PC-3 (cell line): ENCODE measurements around the gene KMT2C. TPM values are rescaled to one million over a fixed set of nuclear protein-coding genes. Genes with fewer than 3 reads are reported as not detected.
"Not testable (repeated sequence)": the region's sequence is repeated elsewhere in the genome, so short reads cannot be mapped to it uniquely, and the experiment has no call there.

ENCODE experiments used
- ATAC-seq: fragments of 200-7000 bp; cut with Tn5 transposase; 2 replicates; pipeline ENCODE4 v1.9.1; 2020; ENCODE audit warnings: mild to moderate bottlenecking, moderate library complexity
- BruUV-seq: library from RNA; stranded (reverse); fragments of 400-500 nt; replicated peaks from 2 replicates; lab custom pipeline; 2021; lab: Mats Ljungman, UMichigan
- CTCF ChIA-PET: fragments of 300-600 bp; sonication (Branson Sonifier 250); formaldehyde crosslinking; loops from one replicate; lab custom pipeline; 2022; ENCODE audit warnings: antibody characterized with exemption; lab: Charles Lee
- POLR2A ChIA-PET: fragments of 300-600 bp; sonication (Branson Sonifier 250); formaldehyde crosslinking; loops from one replicate; lab custom pipeline; 2022; ENCODE audit warnings: antibody characterized with exemption; ENCODE audit not compliant: unreplicated experiment; lab: Charles Lee
- DNase-seq: peaks from one replicate; pipeline ENCODE4 v3.0.0-alpha.2; 2015
- H2AFZ ChIP-seq: fragments of 300-600 bp; sonication (generic); 2 replicates; pipeline ENCODE4 v1.6.0; 2016; ENCODE audit warnings: antibody characterized with exemption, low read length
- H3F3A ChIP-seq: fragments of 300-600 bp; sonication (generic); one replicate; pipeline ENCODE4 v1.6.0; 2017; ENCODE audit warnings: antibody characterized with exemption, low read length, control low read depth, mild to moderate bottlenecking; ENCODE audit not compliant: unreplicated experiment
- H3K27ac ChIP-seq: fragments of 300-600 bp; sonication (generic); 2 replicates; pipeline ENCODE4 v1.5.1; 2016; ENCODE audit warnings: mild to moderate bottlenecking, low read length
- H3K27me3 ChIP-seq: fragments of 300-600 bp; sonication (generic); 2 replicates; pipeline ENCODE4 v1.6.1; 2016; ENCODE audit warnings: low read length, mixed read lengths
- H3K36me3 ChIP-seq: fragments of 300-600 bp; sonication (generic); 2 replicates; pipeline ENCODE4 v1.6.1; 2016; ENCODE audit warnings: low read depth, mixed run types, low read length, mixed read lengths
- H3K4me1 ChIP-seq: fragments of 300-600 bp; sonication (generic); 2 replicates; pipeline ENCODE4 v1.5.1; 2016; ENCODE audit warnings: low read length; ENCODE audit not compliant: insufficient read depth
- H3K4me2 ChIP-seq: fragments of 300-600 bp; sonication (generic); 2 replicates; pipeline ENCODE4 v1.6.0; 2016; ENCODE audit warnings: low read length
- H3K4me3 ChIP-seq: fragments of 300-600 bp; sonication (generic); 2 replicates; pipeline ENCODE4 v1.5.1; 2016; ENCODE audit warnings: mild to moderate bottlenecking, low read length, mixed read lengths
- H3K79me2 ChIP-seq: fragments of 300-600 bp; sonication (generic); 2 replicates; pipeline ENCODE4 v1.6.1; 2017; ENCODE audit warnings: low read length, mixed read lengths
- H3K9ac ChIP-seq: fragments of 300-600 bp; sonication (generic); 2 replicates; pipeline ENCODE4 v1.6.0; 2016; ENCODE audit warnings: mild to moderate bottlenecking, low read length
- H3K9me2 ChIP-seq: fragments of 300-600 bp; sonication (generic); replicated peaks from 2 replicates; pipeline ENCODE4 v1.6.1; 2016; ENCODE audit warnings: mixed run types, low read length, mixed read lengths
- H3K9me3 ChIP-seq: fragments of 300-600 bp; sonication (generic); 2 replicates; pipeline ENCODE4 v1.6.1; 2016; ENCODE audit warnings: low read length, mixed read lengths
- H4K20me1 ChIP-seq: fragments of 300-600 bp; sonication (generic); 2 replicates; pipeline ENCODE4 v1.6.1; 2016; ENCODE audit warnings: low read length, mixed read lengths
- CTCF ChIP-seq: fragments of 300-600 bp; sonication (generic); conservative IDR thresholded peaks from 2 replicates; pipeline ENCODE4 v1.5.1; 2017; ENCODE audit warnings: antibody characterized with exemption, low read depth, mild to moderate bottlenecking, low read length
- EZH2 ChIP-seq: fragments of 300-600 bp; sonication (generic); IDR thresholded peaks from one replicate; pipeline ENCODE4 v1.6.1; 2017; ENCODE audit warnings: antibody characterized with exemption, mild to moderate bottlenecking, low read length; ENCODE audit not compliant: unreplicated experiment
- EZH2phosphoT487 ChIP-seq: fragments of 300-600 bp; sonication (generic); IDR thresholded peaks from 2 replicates; pipeline ENCODE4 v1.6.1; 2018; ENCODE audit warnings: mild to moderate bottlenecking, antibody characterized with exemption, low read length, borderline replicate concordance
- intact Hi-C: fragments of 100-400 bp; cut with micrococcal nuclease; formaldehyde crosslinking; loops from 2 replicates; pipeline ENCODE4 v1.9.0; 2023
- total RNA-seq: library from RNA; depleted of rRNA; stranded (reverse); fragments of >200 nt; gene quantifications from 2 replicates; pipeline ENCODE4 v1.2.3, GENCODE V29; 2014

Gene KMT2C
- total RNA-seq, 1 experiment from 2014 or later = 15.3 TPM

DNA sequence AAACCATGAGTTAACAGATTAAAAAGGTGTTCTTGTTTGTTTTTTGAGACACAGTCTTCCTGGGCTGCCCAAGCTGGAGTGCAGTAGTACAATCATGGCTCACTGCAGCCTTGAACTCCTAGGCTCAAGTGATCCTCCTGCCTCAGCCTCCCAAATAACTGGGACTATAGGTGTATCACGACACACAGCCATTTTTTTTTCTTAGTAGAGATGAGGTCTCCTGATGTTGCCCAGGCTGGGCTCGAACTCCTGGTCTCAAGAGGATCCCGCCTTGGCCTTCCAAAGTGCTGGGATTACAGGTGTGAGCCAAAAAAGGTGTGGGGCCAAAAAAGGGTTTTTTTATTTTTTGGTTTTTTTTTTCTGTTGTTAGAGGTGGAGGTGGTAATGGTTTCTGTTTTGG lies 29.3 kb downstream of the KMT2C start:
- intact Hi-C loops = no loop called here
- Histone ChIP-seq H3K9ac (no peak overlapping the region), H3K9me2 (no peaks in the 10 kb centered on the region), H3K79me2 (peaks cover 28% of the 10 kb centered on the region), H3K4me2 (no peak overlapping the region), H3K4me3 (no peak overlapping the region), H3K36me3 (no peaks in the 10 kb centered on the region), H3K9me3 (peaks cover 8% of the 10 kb centered on the region), H2AFZ (no peak overlapping the region), H3K4me1 (no peaks in the 10 kb centered on the region), H3F3A (no peaks in the 10 kb centered on the region), H3K27me3 (no peaks in the 10 kb centered on the region), H3K27ac (no peak overlapping the region), H4K20me1 (no peaks in the 10 kb centered on the region)
- ChIA-PET CTCF (no interaction called here), POLR2A (no interaction called here)
- no peak for TF ChIP-seq EZH2
- TF ChIP-seq EZH2phosphoT487 = no peak
- TF ChIP-seq CTCF = no peak
- DNase-seq (no peak), ATAC-seq (no peak)
- no TSS peak for BruUV-seq

DNA sequence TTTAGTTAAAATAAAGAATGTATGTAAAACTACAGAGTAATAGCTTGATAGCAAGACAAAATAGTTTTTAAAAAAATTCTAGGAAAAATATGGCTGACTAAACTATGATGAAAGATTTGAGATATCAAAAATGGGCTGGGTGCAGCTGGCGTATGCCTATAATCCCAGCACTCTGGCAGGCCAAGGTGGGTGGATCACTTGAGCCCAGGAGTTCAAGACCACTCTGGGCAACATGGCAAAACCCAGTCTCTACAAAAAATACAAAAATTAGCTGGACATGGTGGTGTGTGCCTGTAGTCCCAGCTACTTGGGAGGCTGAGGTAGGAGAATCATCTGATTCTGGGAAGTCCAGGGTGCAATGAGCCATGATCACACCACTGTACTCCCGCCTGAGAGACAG lies 29.8 kb downstream of the KMT2C start:
- H2AFZ ChIP-seq, POLR2A ChIA-PET, H3K36me3 ChIP-seq, H3K9me2 ChIP-seq, H3K9me3 ChIP-seq, H4K20me1 ChIP-seq, H3F3A ChIP-seq, BruUV-seq, intact Hi-C loops, H3K27ac ChIP-seq, H3K4me3 ChIP-seq, H3K4me1 ChIP-seq, H3K27me3 ChIP-seq, DNase-seq, CTCF ChIA-PET, H3K4me2 ChIP-seq, H3K9ac ChIP-seq, ATAC-seq: not testable (repeated sequence)
- H3K79me2 ChIP-seq = peaks cover 27% of the 10 kb centered on the region

DNA sequence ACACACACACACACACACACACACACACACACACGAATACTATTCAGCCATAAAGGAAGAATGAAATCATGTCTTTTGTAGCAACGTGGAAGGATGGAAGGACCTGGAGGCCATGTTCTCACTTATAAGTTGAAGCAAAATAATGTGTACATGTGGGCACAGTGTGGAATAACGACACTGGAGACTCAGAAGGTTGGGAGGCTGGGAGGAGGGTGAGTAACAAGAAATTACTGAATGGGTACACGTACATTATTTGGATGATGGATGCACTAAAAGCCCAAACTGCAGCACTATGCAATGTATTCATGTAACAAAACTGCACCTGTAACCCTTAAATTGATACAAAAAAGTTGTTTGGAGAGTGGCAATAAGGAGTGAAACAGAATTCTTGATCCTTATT lies 32.1 kb downstream of the KMT2C start:
- H3K9ac ChIP-seq = no peak overlapping the region
- no peaks in the 10 kb centered on the region for H4K20me1 ChIP-seq
- ATAC-seq (no peak), DNase-seq (no peak)
- no TSS peak for BruUV-seq
- H3K4me3 ChIP-seq = no peak overlapping the region
- H3K9me3 ChIP-seq = peaks cover 8% of the 10 kb centered on the region
- no peak overlapping the region for H3K27ac ChIP-seq
- no peaks in the 10 kb centered on the region for H3K9me2 ChIP-seq
- no peak overlapping the region for H3K4me2 ChIP-seq
- H3K4me1 ChIP-seq = no peaks in the 10 kb centered on the region
- H3K79me2 ChIP-seq = peaks cover 40% of the 10 kb centered on the region
- CTCF ChIA-PET = no interaction called here
- no peaks in the 10 kb centered on the region for H3K27me3 ChIP-seq
- TF ChIP-seq EZH2 (no peak), CTCF (no peak), EZH2phosphoT487 (no peak)
- H2AFZ ChIP-seq = no peak overlapping the region
- intact Hi-C loops = no loop called here
- no peaks in the 10 kb centered on the region for H3K36me3 ChIP-seq
- POLR2A ChIA-PET = no interaction called here
- H3F3A ChIP-seq = no peaks in the 10 kb centered on the region
